PFSK-1 (cell line): Measurements from ENCODE around the gene IQGAP3.

ENCODE experiments used
- FOXP2 ChIP-seq: optimal IDR thresholded peaks from 2 replicates; pipeline ENCODE3; 2011; ENCODE audit warnings: borderline replicate concordance, control low read depth, inconsistent platforms; ENCODE audit not compliant: insufficient read depth; ENCODE audit errors: extremely low read length, extremely low read depth
- POLR2AphosphoS5 ChIP-seq: IDR thresholded peaks from 2 replicates; pipeline ENCODE4 v1.6.1; 2012; ENCODE audit warnings: low read depth, mild to moderate bottlenecking, control low read depth, low read length, moderate library complexity
- SIN3A ChIP-seq: IDR thresholded peaks from 2 replicates; pipeline ENCODE4 v1.6.1; 2012; ENCODE audit warnings: mild to moderate bottlenecking, low read length, moderate library complexity, borderline replicate concordance; ENCODE audit not compliant: insufficient read depth
- TAF1 ChIP-seq: IDR thresholded peaks from 2 replicates; pipeline ENCODE4 v1.6.1; 2012; ENCODE audit warnings: low read length, control low read depth, borderline replicate concordance; ENCODE audit not compliant: insufficient read depth
- TF ChIP-seq, protein P1 (sequence below), 2 experiments: IDR thresholded peaks; 2 replicates each; pipeline versions ENCODE4 v1.6.1 to v1.8.0; 2011 to 2012; ENCODE audit warnings: low read depth in 2 of 2, low read length in 2 of 2, control low read depth in 1 of 2, inconsistent platforms in 1 of 2, mild to moderate bottlenecking in 1 of 2, moderate library complexity in 1 of 2; ENCODE audit not compliant: insufficient read depth in 1 of 2

The IQGAP3 gene

DNA sequence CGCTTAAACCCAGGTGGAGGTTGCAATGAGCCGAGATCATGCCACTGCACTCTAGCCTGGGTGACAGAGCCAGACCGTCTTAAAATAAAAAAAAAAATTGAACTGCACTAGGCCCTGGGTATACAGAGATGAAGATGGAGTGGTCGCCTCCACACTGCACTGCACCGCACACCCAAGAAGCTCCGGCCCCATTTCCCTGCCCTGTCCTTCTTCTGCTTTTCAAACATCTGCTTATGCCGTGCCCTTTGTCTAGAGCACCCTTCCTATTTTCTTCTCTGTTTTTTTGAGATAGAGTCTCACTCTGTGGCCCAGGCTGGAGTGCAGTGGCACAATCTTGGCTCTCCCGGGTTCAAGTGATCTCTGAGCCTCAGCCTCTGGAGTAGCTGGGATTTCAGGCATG lies 17.4 kb downstream of the IQGAP3 start:
- TF ChIP-seq POLR2AphosphoS5 (no peak), FOXP2 (no peak), TAF1 (no peak), SIN3A (no peak)
- TF ChIP-seq, protein P1, sequence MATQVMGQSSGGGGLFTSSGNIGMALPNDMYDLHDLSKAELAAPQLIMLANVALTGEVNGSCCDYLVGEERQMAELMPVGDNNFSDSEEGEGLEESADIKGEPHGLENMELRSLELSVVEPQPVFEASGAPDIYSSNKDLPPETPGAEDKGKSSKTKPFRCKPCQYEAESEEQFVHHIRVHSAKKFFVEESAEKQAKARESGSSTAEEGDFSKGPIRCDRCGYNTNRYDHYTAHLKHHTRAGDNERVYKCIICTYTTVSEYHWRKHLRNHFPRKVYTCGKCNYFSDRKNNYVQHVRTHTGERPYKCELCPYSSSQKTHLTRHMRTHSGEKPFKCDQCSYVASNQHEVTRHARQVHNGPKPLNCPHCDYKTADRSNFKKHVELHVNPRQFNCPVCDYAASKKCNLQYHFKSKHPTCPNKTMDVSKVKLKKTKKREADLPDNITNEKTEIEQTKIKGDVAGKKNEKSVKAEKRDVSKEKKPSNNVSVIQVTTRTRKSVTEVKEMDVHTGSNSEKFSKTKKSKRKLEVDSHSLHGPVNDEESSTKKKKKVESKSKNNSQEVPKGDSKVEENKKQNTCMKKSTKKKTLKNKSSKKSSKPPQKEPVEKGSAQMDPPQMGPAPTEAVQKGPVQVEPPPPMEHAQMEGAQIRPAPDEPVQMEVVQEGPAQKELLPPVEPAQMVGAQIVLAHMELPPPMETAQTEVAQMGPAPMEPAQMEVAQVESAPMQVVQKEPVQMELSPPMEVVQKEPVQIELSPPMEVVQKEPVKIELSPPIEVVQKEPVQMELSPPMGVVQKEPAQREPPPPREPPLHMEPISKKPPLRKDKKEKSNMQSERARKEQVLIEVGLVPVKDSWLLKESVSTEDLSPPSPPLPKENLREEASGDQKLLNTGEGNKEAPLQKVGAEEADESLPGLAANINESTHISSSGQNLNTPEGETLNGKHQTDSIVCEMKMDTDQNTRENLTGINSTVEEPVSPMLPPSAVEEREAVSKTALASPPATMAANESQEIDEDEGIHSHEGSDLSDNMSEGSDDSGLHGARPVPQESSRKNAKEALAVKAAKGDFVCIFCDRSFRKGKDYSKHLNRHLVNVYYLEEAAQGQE (IDR thresholded peaks at IDR 0.05; ENCODE audit: insufficient read depth in 1 of 2, low read depth in 2 of 2, low read length in 2 of 2) = no peak

DNA sequence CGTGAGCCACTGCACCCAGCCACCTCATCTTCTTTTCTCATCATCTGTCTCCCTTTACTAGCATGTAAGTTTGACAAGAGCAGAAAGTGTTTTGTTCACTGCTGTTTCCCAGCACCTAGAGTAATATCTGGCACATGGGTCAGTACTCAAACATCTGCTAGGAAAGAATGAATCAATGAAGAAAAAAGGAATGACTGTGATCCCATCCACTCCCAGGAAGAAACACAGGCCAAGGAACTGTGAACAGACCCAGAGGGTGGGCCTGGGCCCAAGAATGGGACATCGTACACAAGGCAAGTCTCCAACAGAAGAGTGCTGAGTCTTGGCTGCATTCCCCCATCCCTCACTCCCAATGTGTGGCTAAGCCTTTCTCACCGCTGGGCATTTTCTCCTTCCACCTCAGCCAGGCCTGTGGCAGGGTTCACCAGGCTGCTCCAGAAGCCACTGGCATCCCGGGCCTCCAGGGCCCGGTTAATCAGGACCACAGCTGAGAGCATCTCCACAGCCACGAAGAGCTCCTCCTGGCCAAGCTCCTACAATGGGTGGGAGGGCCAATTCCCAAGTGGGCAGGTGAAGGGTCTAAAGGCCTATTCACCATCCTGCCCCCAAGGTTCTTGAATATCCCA lies 18.4 kb downstream of the IQGAP3 start:
- TF ChIP-seq TAF1 (no peak), SIN3A (no peak), POLR2AphosphoS5 (no peak), FOXP2 (no peak)
- TF ChIP-seq, protein P1 (IDR thresholded peaks at IDR 0.05; ENCODE audit: insufficient read depth in 1 of 2, low read depth in 2 of 2, low read length in 2 of 2) = no peak

DNA sequence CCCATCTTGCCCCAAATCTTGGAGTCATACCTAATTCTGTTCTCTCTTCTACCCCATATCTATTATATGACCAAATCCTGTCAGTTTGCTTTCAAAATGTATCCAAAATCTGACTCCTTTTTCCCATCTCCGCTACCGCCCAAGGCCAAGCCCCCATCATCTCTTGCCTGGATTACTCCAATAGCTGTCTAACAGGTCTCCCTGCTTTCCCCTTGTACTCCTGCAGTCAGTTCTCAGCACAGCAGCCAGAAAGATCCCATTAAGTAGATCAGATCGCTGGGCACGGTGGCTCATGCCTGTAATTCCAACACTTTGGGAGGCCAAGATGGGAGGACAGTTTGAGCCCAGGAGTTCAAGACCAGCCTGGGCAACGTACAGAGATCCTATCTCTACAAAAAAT lies 19.8 kb downstream of the IQGAP3 start:
- TF ChIP-seq POLR2AphosphoS5 (no peak), FOXP2 (no peak), SIN3A (no peak), TAF1 (no peak)
- TF ChIP-seq, protein P1 (IDR thresholded peaks at IDR 0.05; ENCODE audit: insufficient read depth in 1 of 2, low read depth in 2 of 2, low read length in 2 of 2) = no peak

DNA sequence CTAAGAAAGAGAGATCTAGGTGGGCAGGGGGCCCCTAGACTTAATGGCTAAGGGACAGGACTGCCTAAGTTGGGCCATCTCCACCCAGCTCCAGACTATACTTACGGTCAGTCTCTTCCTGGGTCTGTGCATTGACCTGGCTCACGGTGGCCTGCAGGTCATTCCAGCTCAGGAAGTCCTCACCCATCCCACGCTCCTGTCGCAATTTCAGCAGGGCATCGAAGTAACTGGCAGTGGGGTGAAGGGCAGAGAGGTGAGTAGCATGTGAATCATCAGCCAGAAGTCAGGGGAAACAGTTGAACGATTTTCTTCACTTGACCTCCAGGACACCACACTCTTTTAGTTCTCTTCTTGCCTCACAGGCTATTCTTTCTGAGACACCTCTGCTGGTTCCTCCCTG lies 20.5 kb downstream of the IQGAP3 start:
- TF ChIP-seq FOXP2 = no peak
- TF ChIP-seq, protein P1 (IDR thresholded peaks at IDR 0.05; ENCODE audit: insufficient read depth in 1 of 2, low read depth in 2 of 2, low read length in 2 of 2) = no peak
- no peak for TF ChIP-seq POLR2AphosphoS5
- no peak for TF ChIP-seq TAF1
- TF ChIP-seq SIN3A = no peak
